HEK293 (cell line): Measurements from ENCODE around the gene LRP1.

Experiments
- CTCF ChIA-PET: fragments of 350-600 bp; formaldehyde crosslinking; extraction: SDS; loops from one replicate; lab custom pipeline; 2021; ENCODE audit warnings: antibody characterized with exemption; lab: Yijun Ruan, JAX
- POLR2A ChIA-PET: fragments of 300-600 bp; formaldehyde crosslinking; extraction: SDS; loops from one replicate; lab custom pipeline; 2020; ENCODE audit warnings: antibody characterized with exemption, inconsistent platforms; lab: Yijun Ruan, JAX
- H3K27ac ChIP-seq: fragments of 200-500 bp; sonication (Bioruptor generic); 2 replicates; pipeline ENCODE4 v1.5.1; 2014; ENCODE audit warnings: low read depth, low read length, control low read depth, inconsistent platforms; ENCODE audit errors: extremely low read depth
- H3K36me3 ChIP-seq, 2 experiments: fragments of 200-500 bp in 1 of 2; sonication (Bioruptor generic) in 1 of 2; 1 replicate in 1 of 2; 2 replicates in 1 of 2; pipeline ENCODE4 v1.5.1; 2014 to 2017; ENCODE audit warnings: inconsistent platforms in 2 of 2, low read length in 2 of 2; ENCODE audit not compliant: control insufficient read depth in 2 of 2, insufficient read depth in 1 of 2
- H3K4me1 ChIP-seq: fragments of 200-500 bp; sonication (Bioruptor generic); 2 replicates; pipeline ENCODE4 v1.5.1; 2014; ENCODE audit warnings: mild to moderate bottlenecking, low read length, inconsistent platforms; ENCODE audit not compliant: control insufficient read depth, insufficient read depth
- H3K4me3 ChIP-seq: 2 replicates; pipeline ENCODE4 v1.5.1; 2011; ENCODE audit warnings: low read depth, mild to moderate bottlenecking, control low read depth, low read length, moderate library complexity
- H3K9me3 ChIP-seq: fragments of 200-500 bp; sonication (Bioruptor generic); 2 replicates; pipeline ENCODE4 v1.5.1; 2014; ENCODE audit warnings: low read depth, low read length, inconsistent platforms; ENCODE audit not compliant: control insufficient read depth, insufficient read depth
- EGR2 ChIP-seq: fragments of 450-650 bp; formaldehyde crosslinking; IDR thresholded peaks from 2 replicates; pipeline ENCODE4 v1.5.1; 2016; ENCODE audit warnings: low read depth, missing biosample characterization, missing genetic modification characterization
- FEZF1 ChIP-seq: fragments of 450-650 bp; formaldehyde crosslinking; IDR thresholded peaks from 2 replicates; pipeline ENCODE4 v1.5.1; 2016; ENCODE audit warnings: missing biosample characterization, missing genetic modification characterization
- PRDM1 ChIP-seq: fragments of 450-650 bp; formaldehyde crosslinking; IDR thresholded peaks from 2 replicates; pipeline ENCODE4; 2016; ENCODE audit warnings: missing biosample characterization, missing genetic modification characterization
- PRDM10 ChIP-seq: fragments of 450-650 bp; formaldehyde crosslinking; IDR thresholded peaks from 2 replicates; pipeline ENCODE4 v1.5.1; 2016; ENCODE audit warnings: missing biosample characterization, missing genetic modification characterization
- REPIN1 ChIP-seq: fragments of 450-650 bp; formaldehyde crosslinking; IDR thresholded peaks from 2 replicates; pipeline ENCODE4 v1.5.1; 2017; ENCODE audit warnings: missing biosample characterization, missing genetic modification characterization, low read depth
- SALL2 ChIP-seq: fragments of 450-650 bp; formaldehyde crosslinking; IDR thresholded peaks from 2 replicates; pipeline ENCODE4 v1.5.0; 2017; ENCODE audit warnings: missing biosample characterization, mild to moderate bottlenecking, missing genetic modification characterization, borderline replicate concordance
- YY1 ChIP-seq: fragments of 450-650 bp; formaldehyde crosslinking; IDR thresholded peaks from 2 replicates; pipeline ENCODE4 v1.5.1; 2018; ENCODE audit warnings: missing biosample characterization, missing genetic modification characterization
- ZBTB20 ChIP-seq: fragments of 450-650 bp; formaldehyde crosslinking; IDR thresholded peaks from 2 replicates; pipeline ENCODE4 v1.5.1; 2016; ENCODE audit warnings: missing biosample characterization, missing genetic modification characterization
- ZBTB48 ChIP-seq: fragments of 450-650 bp; formaldehyde crosslinking; IDR thresholded peaks from 2 replicates; pipeline ENCODE4 v1.5.1; 2016; ENCODE audit warnings: missing biosample characterization, missing genetic modification characterization
- ZFP41 ChIP-seq: fragments of 450-650 bp; formaldehyde crosslinking; IDR thresholded peaks from 2 replicates; pipeline ENCODE4 v1.5.1; 2016; ENCODE audit warnings: missing biosample characterization, missing genetic modification characterization, borderline replicate concordance
- ZIC2 ChIP-seq: fragments of 450-650 bp; formaldehyde crosslinking; IDR thresholded peaks from 2 replicates; pipeline ENCODE4 v1.5.1; 2016; ENCODE audit warnings: missing biosample characterization, missing genetic modification characterization
- ZNF175 ChIP-seq: fragments of 450-650 bp; formaldehyde crosslinking; IDR thresholded peaks from 2 replicates; pipeline ENCODE4 v1.5.1; 2016; ENCODE audit warnings: missing biosample characterization, missing genetic modification characterization
- ZNF426 ChIP-seq: fragments of 450-650 bp; formaldehyde crosslinking; IDR thresholded peaks from 2 replicates; pipeline ENCODE4 v1.5.1; 2017; ENCODE audit warnings: missing biosample characterization, missing genetic modification characterization, mild to moderate bottlenecking, inconsistent platforms, moderate library complexity
- ZNF549 ChIP-seq: fragments of 450-650 bp; IDR thresholded peaks from 2 replicates; pipeline ENCODE4 v1.5.1; 2018; ENCODE audit warnings: missing biosample characterization, missing genetic modification characterization, mild to moderate bottlenecking, inconsistent platforms, moderate library complexity
- ZNF555 ChIP-seq: fragments of 450-650 bp; formaldehyde crosslinking; conservative IDR thresholded peaks from 2 replicates; pipeline ENCODE4 v1.5.1; 2017; ENCODE audit warnings: missing biosample characterization, mild to moderate bottlenecking, missing genetic modification characterization, inconsistent platforms
- ZNF560 ChIP-seq: fragments of 450-650 bp; formaldehyde crosslinking; IDR thresholded peaks from 2 replicates; pipeline ENCODE4 v1.5.1; 2017; ENCODE audit warnings: missing biosample characterization, missing genetic modification characterization, borderline replicate concordance
- ZNF585B ChIP-seq: fragments of 450-650 bp; formaldehyde crosslinking; IDR thresholded peaks from 2 replicates; pipeline ENCODE4 v1.5.1; 2016; ENCODE audit warnings: missing biosample characterization, missing genetic modification characterization
- ZNF76 ChIP-seq: fragments of 450-650 bp; formaldehyde crosslinking; IDR thresholded peaks from 2 replicates; pipeline ENCODE4; 2016; ENCODE audit warnings: low read depth, missing biosample characterization, missing genetic modification characterization, borderline replicate concordance
- ZNF830 ChIP-seq: fragments of 450-650 bp; IDR thresholded peaks from 2 replicates; pipeline ENCODE4 v1.5.0; 2018; ENCODE audit warnings: missing biosample characterization, missing genetic modification characterization, low read depth, mild to moderate bottlenecking, moderate library complexity

Gene LRP1

DNA sequence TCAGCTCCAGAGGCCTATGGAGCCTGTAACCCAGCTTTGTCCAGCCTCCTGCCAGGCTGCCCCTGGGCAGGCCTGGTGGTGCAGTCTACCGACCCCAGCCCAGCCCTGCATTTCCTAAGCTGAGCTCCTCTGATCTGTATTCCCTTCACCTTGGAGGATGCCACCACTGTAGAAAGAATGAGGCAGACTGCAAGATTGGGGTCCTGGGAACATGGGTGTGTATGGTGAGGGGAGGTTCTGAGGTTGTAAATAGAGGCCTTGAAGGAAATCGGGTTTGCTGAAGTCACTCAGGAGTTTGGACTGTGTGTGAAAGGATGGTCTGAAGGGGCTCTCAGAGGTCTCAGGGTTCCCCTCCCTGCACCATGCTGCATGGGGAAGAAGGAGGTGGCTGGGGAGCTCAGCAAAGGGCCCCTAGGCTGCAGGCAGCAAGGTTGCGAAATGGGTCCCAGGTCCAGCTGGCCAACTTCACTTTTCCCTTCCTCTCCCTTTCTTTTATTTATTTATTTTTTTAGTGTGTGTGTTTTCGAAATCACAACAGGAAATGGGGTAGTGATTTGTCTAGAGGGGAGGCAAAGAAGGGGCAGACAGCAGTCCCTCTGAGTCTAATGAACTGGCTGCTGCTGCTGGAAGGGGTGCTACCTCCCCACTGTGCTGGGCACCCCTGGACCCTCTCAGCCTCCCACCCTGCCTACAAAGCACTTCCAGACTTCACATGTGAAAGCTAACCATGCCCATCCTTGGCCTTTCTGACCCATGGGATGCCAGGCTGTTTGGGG, 20.4 kb downstream of the LRP1 start:
- Histone ChIP-seq H3K9me3 (no peaks in the 10 kb centered on the region), H3K4me1 (no peaks in the 10 kb centered on the region), H3K4me3 (no peak overlapping the region), H3K36me3 (peaks cover 0 to 87% of the 10 kb centered on the region in 2 experiments; a peak in 1 of 3 replicates), H3K27ac (no peak overlapping the region)
- TF ChIP-seq ZNF560 (tag by site-specific recombination) (no peak), ZBTB20 (peak; percentile 80), ZNF555 (no peak), ZFP41 (tag by site-specific recombination) (no peak), ZNF426 (no peak), FEZF1 (tag by site-specific recombination) (no peak), SALL2 (tag by site-specific recombination) (no peak), ZNF76 (tag by site-specific recombination) (no peak), PRDM1 (tag by site-specific recombination) (0 out of 2 replicates have a peak, but pooled peaks have one; percentile 10)
- CTCF ChIA-PET, result interaction anchor here (0.6 to 1.4 kb wide), 4 partner anchors 18 to 27 kb away, joined by 3 to 5 read pairs (median 4); no protein-coding TSS in a partner anchor
- POLR2A ChIA-PET, result interaction anchor here (2.0 kb wide), 1 partner anchor 21 kb away, joined by 4 read pairs; the partner anchor contains the start of gene LRP1

DNA sequence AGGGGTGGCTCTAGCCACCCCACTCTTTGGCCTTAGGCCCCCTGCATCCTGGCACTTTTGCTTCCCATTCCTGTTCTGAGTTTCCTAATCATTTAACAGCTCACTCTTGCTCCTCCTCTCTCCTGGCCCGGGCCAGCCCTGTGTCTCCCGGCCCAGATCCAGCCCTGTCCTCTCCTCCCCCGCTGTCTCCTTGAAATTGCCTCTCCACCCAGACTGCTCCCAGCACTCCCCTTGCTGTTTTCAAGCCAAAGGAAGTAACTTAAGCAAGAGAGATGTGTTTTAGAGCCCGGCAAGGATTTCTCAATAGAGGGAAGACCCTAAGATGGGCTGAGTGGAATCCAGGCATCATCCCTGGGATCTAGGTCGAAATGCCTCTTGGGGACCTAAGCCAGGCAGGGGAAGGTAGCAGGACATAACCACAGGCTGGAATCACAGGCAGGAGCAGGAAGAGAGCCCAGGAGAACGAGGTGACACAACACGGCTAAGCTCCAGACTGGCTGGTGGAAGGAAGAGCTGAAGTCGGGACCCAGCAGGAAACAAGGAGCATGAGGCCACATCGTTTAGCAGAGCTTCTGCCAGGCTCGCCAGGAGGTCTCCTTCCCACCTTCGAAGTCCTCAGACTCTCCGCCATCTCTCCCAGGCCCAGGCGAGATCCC, 21.1 kb downstream of the LRP1 start:
- no peaks in the 10 kb centered on the region for H3K9me3 ChIP-seq
- ChIA-PET CTCF (interaction anchor here (0.6 to 3.1 kb wide), 5 partner anchors 17 to 27 kb away, joined by 3 to 10 read pairs (median 4); no protein-coding TSS in a partner anchor), POLR2A (interaction anchor here (2.0 kb wide), 1 partner anchor 21 kb away, joined by 4 read pairs; the partner anchor contains the start of gene LRP1)
- no peaks in the 10 kb centered on the region for H3K4me1 ChIP-seq
- no peak overlapping the region for H3K4me3 ChIP-seq
- H3K27ac ChIP-seq, result no peak overlapping the region
- no peak for TF ChIP-seq REPIN1 (tag by site-specific recombination)
- no peak for TF ChIP-seq ZBTB48 (tag by site-specific recombination)
- TF ChIP-seq ZIC2, result peak; percentile 29; the same call in 1 of the 2 replicates
- no peak for TF ChIP-seq YY1
- no peak for TF ChIP-seq ZNF830 (tag by site-specific recombination)
- no peak for TF ChIP-seq ZNF549 (tag by site-specific recombination)
- TF ChIP-seq ZNF585B (tag by site-specific recombination), result no peak
- no peak for TF ChIP-seq EGR2 (tag by site-specific recombination)
- TF ChIP-seq PRDM10 (tag by site-specific recombination), result peak; percentile 14; the same call in 1 of the 2 replicates
- TF ChIP-seq ZNF175 (tag by site-specific recombination), result no peak
- peaks cover 0 to 87% of the 10 kb centered on the region in 2 experiments; a peak in 1 of 3 replicates for H3K36me3 ChIP-seq
